Stimulated activated naive CD4-positive, alpha-beta T cell treated with Interleukin-2 at 50 U/mL for 16 hours (primary cell): Measurements from ENCODE around the gene HES3.

ENCODE experiments used
- DNase-seq: peaks from one replicate; lab custom pipeline; 2025; lab: John Stamatoyannopoulos, UW

The HES3 gene

DNA sequence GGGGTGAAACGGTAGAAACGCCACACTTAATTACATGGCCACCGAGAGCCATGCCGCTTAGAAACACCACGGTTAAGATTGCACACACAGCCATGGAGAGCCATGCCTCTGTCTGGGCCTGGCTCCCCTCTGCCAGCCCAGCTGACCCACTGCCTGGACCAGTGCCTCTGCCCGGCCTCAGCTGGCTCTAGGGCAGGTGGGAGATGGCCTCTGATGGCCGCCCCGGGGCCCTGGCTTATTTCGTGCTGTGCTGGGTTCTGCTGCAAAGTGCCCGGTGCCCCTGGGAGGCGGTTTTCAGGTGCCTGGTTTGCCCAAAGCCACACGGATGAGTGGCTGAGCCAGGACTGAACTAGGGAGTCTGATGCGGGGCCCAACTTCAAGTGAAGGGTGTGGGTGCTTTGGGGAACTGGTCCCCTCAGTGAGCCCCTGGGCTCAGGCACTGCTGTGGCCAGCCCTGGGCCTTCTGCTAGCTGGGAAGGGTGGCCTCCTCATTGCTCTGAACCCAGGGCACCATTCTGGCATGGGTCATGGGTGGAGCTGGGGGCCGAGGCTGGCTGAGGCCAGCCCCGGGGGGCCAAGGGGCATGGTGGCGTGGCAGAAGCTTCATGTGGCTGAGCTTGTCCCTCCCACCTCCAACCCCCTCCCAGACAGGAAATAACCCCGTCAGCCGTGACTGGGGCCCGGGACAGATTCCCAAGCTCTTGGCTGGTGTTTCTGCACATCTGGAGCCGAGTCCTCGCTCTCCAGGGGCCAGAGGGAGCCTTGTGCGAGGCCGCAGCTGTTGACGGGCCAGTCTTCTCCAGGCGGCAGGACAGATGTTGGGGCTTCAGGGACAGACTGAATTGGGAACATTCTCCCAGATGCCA lies 18.8 kb downstream of the HES3 start:
- no peak for DNase-seq

- no peak for DNase-seq
Measured at GRCh38 chr1:6263716-6264115, 19.7 kb downstream of the HES3 start.

- no peak for DNase-seq
Measured at GRCh38 chr1:6265151-6265550, 21.2 kb downstream of the HES3 start.

DNA sequence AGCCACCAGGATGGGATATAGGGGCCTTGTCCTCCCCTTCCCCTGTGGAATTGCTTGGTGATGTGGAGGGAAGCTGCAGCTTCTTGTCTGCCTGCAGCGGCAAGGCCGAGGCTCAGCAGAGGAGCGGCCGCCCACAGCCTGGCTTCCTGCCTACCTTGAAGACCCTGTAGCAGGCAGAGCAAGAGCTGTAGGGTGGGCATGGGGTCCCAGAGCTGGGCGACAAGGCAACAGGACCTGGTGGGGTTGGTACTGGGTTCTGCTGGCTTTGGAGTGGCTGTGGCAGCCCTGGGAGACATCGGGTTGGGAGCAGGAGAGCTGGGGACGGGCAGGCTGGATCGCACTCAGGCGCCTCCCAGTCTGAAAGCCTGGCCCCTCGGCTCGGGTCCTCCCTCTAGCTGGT lies 22.7 kb downstream of the HES3 start:
- no peak for DNase-seq

- DNase-seq = no peak
Measured at GRCh38 chr1:6267686-6268322, 23.8 kb downstream of the HES3 start.

- DNase-seq = no peak
Measured at GRCh38 chr1:6268415-6268814, 24.4 kb downstream of the HES3 start.

- DNase-seq = no peak
Measured at GRCh38 chr1:6269296-6269695, 25.3 kb downstream of the HES3 start.

GRCh38 chr1:6269720-6270400 lies 25.9 kb downstream of the HES3 start:
- no peak for DNase-seq

- DNase-seq = no peak
Measured at GRCh38 chr1:6270401-6270800, 26.4 kb downstream of the HES3 start.

DNA sequence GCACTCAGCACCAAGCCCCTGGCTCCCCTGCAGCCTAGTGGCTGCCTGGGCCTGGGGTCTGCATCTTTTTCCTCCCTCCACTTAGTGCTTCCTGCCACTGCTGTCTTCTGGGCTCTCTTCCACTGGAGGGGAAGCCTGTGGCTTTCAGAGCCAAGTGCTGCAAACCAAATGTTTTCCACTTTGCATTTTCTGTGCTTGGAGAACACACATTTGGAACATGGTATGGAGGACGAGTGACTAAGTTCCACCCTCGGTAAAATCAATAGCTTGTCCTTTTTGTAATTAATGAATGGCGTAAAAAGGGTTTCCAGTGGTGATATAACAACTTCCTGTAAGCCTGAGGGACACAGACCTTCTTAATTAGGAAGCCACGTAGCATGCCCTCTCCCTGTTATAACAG lies 27.0 kb downstream of the HES3 start:
- DNase-seq = no peak

DNA sequence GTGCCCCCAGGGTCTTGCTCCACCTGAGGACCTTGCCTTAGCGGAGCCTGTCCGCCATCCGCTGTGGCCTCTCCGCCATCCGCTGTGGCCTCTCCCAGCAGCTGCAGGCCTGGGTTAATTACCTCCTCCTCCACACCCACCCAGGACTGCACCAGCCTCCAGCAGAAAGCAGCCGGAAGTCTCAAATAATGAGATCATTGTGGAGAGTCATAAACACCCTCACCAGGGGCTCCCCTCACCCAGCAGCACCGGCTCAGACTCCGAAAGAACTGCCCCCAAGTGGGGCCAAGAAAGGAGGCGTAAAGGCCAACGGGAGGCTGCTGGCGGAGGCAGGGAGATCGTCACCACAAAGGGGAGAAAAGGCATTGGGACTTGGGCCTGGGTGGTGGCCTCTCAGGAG lies 27.6 kb downstream of the HES3 start:
- no peak for DNase-seq

GRCh38 chr1:6272452-6272851 lies 28.5 kb downstream of the HES3 start:
- DNase-seq = no peak

DNA sequence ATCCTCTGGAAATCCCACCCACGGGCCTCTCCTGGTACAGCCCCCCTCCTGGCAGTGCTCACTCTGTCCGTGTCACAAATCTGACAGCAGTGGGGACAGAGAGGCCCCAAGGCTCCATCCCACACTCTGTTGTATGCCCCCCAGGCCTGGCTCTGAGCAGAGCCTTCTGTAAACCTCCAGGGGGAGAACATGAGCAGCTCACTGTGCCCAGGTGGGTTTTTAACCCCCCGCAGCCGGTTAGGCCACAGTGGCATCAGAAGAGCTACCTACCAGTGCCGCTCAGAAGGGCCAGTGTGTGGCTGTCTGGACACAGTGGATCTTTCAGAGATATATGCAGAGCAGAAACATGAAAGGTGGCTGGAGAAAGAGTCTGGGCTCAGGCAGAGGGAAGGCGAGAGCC lies 28.9 kb downstream of the HES3 start:
- no peak for DNase-seq

GRCh38 chr1:6273380-6273891 lies 29.5 kb downstream of the HES3 start:
- DNase-seq = no peak

GRCh38 chr1:6274102-6274501 lies 30.1 kb downstream of the HES3 start:
- DNase-seq = no peak

- DNase-seq = no peak
Measured at GRCh38 chr1:6274622-6275139, 30.7 kb downstream of the HES3 start.

DNA sequence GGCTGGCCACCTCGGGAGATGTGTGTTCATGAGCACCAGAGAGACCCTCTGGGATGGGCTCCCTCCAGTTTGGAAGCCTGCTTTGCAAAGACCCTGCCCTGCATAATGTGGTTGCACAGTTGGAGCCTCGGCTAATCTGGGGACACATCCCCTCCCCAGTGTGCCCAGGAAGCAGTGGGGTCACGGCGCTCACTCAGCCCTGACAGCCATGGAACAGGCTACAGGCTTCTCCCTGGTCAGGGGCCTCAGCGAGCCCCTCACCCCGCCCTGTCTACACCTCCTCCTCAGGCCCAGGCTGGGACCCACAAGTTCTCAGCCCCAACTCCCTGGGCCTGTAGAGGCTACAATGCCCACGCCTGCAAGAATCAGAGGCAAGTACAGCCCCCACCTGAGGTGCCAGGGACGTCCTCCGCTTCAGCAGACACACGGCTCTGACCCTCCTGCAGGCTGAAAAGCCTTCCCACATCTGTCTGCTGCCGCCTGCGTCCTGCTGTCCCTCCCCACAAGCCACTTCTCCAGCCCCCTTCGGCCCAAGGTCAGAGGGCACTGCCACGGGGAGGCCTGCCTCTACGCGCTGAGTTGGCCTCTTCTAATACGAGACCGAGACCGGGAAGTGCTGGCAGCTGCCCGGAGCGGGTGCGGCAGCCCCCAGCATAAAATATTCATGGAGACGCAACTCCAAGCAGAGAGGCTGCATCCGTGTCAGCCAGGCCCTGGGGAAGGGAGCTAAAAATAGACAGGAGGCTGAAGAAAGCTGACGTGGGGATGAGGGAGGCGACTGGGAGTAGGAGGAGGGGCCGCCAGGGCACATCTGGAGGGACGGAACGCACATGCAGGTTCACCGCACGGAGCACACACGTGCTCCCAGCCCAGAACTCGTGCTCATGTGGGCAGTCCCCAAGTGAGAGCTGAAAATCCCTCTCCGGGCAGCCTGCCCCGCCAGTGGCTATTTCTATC lies 32.1 kb downstream of the HES3 start:
- no peak for DNase-seq

DNA sequence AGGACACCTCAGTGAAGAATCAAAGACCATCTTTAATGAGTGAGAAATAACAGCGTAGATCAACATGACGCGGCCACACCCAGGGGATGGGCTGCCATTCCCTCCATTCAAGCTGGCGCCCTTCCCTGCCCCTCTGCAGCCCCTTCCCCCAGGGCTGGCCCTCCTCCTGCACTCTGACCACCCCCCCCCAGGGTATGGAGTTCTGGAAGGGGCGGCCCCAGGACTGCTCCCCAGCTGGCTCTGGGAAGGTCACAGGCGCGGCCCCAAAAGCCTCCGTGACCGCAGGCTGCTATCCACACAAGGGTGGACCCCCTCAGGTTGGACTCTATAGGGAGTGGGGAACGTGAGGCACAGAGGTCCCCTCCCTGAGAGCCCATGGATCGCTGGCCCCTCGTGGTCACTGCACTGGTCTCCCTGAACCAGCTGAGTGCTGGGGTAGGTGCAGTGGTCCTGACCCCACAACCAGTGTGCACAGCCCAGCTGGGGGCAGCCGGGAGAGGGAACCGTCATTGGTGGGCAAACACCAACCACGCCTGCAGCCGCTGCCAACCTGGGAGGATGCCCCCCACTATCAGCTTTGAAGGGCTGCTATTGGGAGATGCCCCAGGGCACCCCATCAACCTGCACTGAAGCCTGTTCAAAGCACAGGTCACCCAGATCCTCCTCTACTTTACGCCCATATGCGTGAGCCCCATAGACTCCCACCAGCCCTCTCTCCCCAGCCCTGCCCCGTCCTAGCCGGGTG lies 33.0 kb downstream of the HES3 start:
- no peak for DNase-seq

DNA sequence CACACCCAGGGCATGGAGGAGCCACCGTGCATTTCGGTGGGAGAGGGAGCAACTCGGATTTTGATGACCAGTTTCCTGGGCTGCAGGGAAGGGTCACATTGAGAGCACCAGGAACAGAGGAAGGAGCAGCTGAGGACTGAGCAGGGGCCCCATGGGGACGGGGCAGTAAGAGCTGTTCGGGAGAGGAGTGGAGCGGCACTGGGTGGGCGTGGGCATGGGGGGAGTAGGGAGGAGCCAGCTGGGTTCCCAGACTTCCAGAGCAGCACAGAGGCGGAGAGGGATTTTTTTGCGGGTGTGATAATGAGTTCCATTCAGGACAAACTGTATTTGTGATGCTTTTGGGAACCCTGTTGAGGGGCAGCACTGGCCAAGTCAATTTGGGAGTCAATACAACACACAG lies 34.3 kb downstream of the HES3 start:
- no peak for DNase-seq

DNA sequence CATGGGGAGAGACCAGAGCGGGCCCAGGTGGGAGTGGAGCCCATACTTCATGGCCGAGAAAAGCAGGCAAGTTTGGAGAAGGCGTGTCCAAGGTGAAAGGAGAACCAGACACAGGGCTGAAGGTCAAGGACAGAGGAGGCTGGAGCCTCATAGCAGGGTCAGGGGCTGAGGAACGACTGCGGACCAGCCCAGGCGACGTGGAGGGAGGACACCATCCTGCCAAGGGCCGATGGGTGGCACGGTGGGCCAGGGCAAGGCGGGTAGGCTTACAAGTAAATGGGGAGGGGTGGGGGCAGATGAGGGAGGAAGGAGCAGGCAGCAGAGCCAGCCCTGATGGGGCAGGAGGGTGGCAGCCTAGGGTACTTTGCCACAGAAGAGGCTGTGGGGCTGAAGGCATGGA lies 35.1 kb downstream of the HES3 start:
- no peak for DNase-seq
